ENCODE measurements around the gene C10orf95.

C10orf95 gene

GRCh38 chr10:102475451-102476040 is 24.2 kb upstream of the C10orf95 start:
- DNase-seq (ENCODE audit: low read depth) = no peak
- TF ChIP-seq CTCF (conservative IDR thresholded peaks at IDR 0.05; ENCODE audit: control insufficient read depth, insufficient read depth, low read depth, low read length) = no peak
- no peak overlapping the region for H3K4me3 ChIP-seq (ENCODE audit: control insufficient read depth, low read depth, low read length)

- no peak for TF ChIP-seq CTCF (conservative IDR thresholded peaks at IDR 0.05; ENCODE audit: control insufficient read depth, insufficient read depth, low read depth, low read length)
- H3K4me3 ChIP-seq (ENCODE audit: control insufficient read depth, low read depth, low read length) = no peak overlapping the region
- DNase-seq (ENCODE audit: low read depth) = no peak
Observed at GRCh38 chr10:102473445-102474331, 22.3 kb upstream of the C10orf95 start.

- no peak for DNase-seq (ENCODE audit: low read depth)
- TF ChIP-seq CTCF (conservative IDR thresholded peaks at IDR 0.05; ENCODE audit: control insufficient read depth, insufficient read depth, low read depth, low read length) = no peak
- no peak overlapping the region for H3K4me3 ChIP-seq (ENCODE audit: control insufficient read depth, low read depth, low read length)
Observed at GRCh38 chr10:102470579-102471546, 19.5 kb upstream of the C10orf95 start.

- TF ChIP-seq CTCF (conservative IDR thresholded peaks at IDR 0.05; ENCODE audit: control insufficient read depth, insufficient read depth, low read depth, low read length) = no peak
- no peak overlapping the region for H3K4me3 ChIP-seq (ENCODE audit: control insufficient read depth, low read depth, low read length)
Observed at GRCh38 chr10:102468683-102469082, 17.3 kb upstream of the C10orf95 start.

GRCh38 chr10:102467971-102468438 is 16.7 kb upstream of the C10orf95 start:
- H3K4me3 ChIP-seq (ENCODE audit: control insufficient read depth, low read depth, low read length) = no peak overlapping the region
- no peak for DNase-seq (ENCODE audit: low read depth)
- no peak for TF ChIP-seq CTCF (conservative IDR thresholded peaks at IDR 0.05; ENCODE audit: control insufficient read depth, insufficient read depth, low read depth, low read length)

More at GRCh38 chr10:102468683-102469082, 17.3 kb upstream of the C10orf95 start:
- DNase-seq (ENCODE audit: low read depth) = peak; percentile 93

GRCh38 chr10:102467318-102467717 is 16.0 kb upstream of the C10orf95 start:
- no peak for DNase-seq (ENCODE audit: low read depth)
- H3K4me3 ChIP-seq (ENCODE audit: control insufficient read depth, low read depth, low read length) = no peak overlapping the region
- TF ChIP-seq CTCF (conservative IDR thresholded peaks at IDR 0.05; ENCODE audit: control insufficient read depth, insufficient read depth, low read depth, low read length) = no peak

Measured in fibroblast of mammary gland (primary cell).